Brain microvascular endothelial cell (primary cell): ENCODE measurements around the gene CXCL16.
"Not testable (repeated sequence)": the region's sequence is repeated elsewhere in the genome, so short reads cannot be mapped to it uniquely, and the experiment has no call there.

ENCODE experiments used
- DNase-seq: peaks from one replicate; pipeline ENCODE4 v3.0.0-alpha.2; 2020
- H3K27ac ChIP-seq: fragments of 250-450 bp; sonication (Bioruptor Pico); 2 replicates; pipeline ENCODE4 v1.5.1; 2020; ENCODE audit warnings: mild to moderate bottlenecking, moderate library complexity
- H3K27me3 ChIP-seq: fragments of 250-450 bp; sonication (Bioruptor Pico); replicated peaks from 2 replicates; pipeline ENCODE4 v1.5.1; 2020; ENCODE audit warnings: mild to moderate bottlenecking
- H3K36me3 ChIP-seq: fragments of 250-450 bp; sonication (Bioruptor Pico); replicated peaks from 2 replicates; pipeline ENCODE4 v1.5.1; 2020; ENCODE audit warnings: mild to moderate bottlenecking
- H3K4me3 ChIP-seq: 2 replicates; pipeline ENCODE4 v1.5.1; 2011; ENCODE audit warnings: low read depth, mild to moderate bottlenecking, control low read depth, low read length, moderate library complexity
- in situ Hi-C: cut with HindIII; loops from 2 replicates; pipeline ENCODE4 v1.10.0; 2017; ENCODE audit warnings: low sequenced_read_pairs, low pct_ligation_motif_present
- TF ChIP-seq, protein P1 (sequence below): IDR thresholded peaks from 2 replicates; pipeline ENCODE4 v1.5.1; 2011; ENCODE audit warnings: low read depth, mild to moderate bottlenecking, moderate library complexity, low read length, control low read depth, inconsistent platforms; ENCODE audit errors: missing control alignments

Gene CXCL16

GRCh38 chr17:4718276-4718675, 21.5 kb downstream of the CXCL16 start:
- no peak overlapping the region for H3K27ac ChIP-seq
- TF ChIP-seq, protein P1, sequence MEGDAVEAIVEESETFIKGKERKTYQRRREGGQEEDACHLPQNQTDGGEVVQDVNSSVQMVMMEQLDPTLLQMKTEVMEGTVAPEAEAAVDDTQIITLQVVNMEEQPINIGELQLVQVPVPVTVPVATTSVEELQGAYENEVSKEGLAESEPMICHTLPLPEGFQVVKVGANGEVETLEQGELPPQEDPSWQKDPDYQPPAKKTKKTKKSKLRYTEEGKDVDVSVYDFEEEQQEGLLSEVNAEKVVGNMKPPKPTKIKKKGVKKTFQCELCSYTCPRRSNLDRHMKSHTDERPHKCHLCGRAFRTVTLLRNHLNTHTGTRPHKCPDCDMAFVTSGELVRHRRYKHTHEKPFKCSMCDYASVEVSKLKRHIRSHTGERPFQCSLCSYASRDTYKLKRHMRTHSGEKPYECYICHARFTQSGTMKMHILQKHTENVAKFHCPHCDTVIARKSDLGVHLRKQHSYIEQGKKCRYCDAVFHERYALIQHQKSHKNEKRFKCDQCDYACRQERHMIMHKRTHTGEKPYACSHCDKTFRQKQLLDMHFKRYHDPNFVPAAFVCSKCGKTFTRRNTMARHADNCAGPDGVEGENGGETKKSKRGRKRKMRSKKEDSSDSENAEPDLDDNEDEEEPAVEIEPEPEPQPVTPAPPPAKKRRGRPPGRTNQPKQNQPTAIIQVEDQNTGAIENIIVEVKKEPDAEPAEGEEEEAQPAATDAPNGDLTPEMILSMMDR = no peak
- no peak for DNase-seq
- no peak overlapping the region for H3K4me3 ChIP-seq
- no peaks in the 10 kb centered on the region for H3K27me3 ChIP-seq
- in situ Hi-C loops = no loop called here
- no peaks in the 10 kb centered on the region for H3K36me3 ChIP-seq

DNA sequence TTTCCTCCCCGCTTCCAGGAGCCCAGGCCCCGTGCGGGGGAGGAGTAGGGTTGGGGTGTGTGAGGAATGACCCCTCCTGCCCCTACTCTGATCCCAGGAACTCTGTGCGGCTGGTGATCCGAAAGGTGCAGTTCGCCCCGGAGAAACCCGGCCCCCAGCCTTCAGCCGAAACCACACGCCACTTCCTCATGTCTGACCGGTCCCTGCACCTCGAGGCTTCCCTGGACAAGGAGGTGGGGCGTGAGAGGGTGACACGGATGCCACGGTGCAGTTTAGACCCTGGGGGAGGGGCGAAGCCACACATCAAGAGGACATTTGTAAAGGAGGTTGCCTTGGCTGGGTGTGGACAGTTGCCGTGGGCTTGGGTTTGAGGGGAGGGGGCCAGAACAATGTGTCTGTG, 21.9 kb downstream of the CXCL16 start:
- DNase-seq = no peak
- in situ Hi-C loops = no loop called here

GRCh38 chr17:4716081-4716480, 23.6 kb downstream of the CXCL16 start:
- in situ Hi-C loops = no loop called here

More for the DNA sequence above, 21.9 kb downstream of the CXCL16 start:
- H3K36me3 ChIP-seq = no peaks in the 10 kb centered on the region
- H3K27ac ChIP-seq = no peak overlapping the region
- H3K4me3 ChIP-seq = no peak overlapping the region
- TF ChIP-seq, protein P1 = no peak
- no peaks in the 10 kb centered on the region for H3K27me3 ChIP-seq

GRCh38 chr17:4715063-4715744, 24.5 kb downstream of the CXCL16 start:
- in situ Hi-C loops = no loop called here
- no peak overlapping the region for H3K4me3 ChIP-seq
- no peaks in the 10 kb centered on the region for H3K27me3 ChIP-seq
- H3K27ac ChIP-seq = no peak overlapping the region
- no peaks in the 10 kb centered on the region for H3K36me3 ChIP-seq
- no peak for DNase-seq
- TF ChIP-seq, protein P1 = no peak

More at GRCh38 chr17:4716081-4716480, 23.6 kb downstream of the CXCL16 start:
- Histone ChIP-seq H3K27me3 (no peaks in the 10 kb centered on the region), H3K27ac (no peak overlapping the region), H3K4me3 (no peak overlapping the region), H3K36me3 (no peaks in the 10 kb centered on the region)
- TF ChIP-seq, protein P1 = no peak
- DNase-seq = no peak

DNA sequence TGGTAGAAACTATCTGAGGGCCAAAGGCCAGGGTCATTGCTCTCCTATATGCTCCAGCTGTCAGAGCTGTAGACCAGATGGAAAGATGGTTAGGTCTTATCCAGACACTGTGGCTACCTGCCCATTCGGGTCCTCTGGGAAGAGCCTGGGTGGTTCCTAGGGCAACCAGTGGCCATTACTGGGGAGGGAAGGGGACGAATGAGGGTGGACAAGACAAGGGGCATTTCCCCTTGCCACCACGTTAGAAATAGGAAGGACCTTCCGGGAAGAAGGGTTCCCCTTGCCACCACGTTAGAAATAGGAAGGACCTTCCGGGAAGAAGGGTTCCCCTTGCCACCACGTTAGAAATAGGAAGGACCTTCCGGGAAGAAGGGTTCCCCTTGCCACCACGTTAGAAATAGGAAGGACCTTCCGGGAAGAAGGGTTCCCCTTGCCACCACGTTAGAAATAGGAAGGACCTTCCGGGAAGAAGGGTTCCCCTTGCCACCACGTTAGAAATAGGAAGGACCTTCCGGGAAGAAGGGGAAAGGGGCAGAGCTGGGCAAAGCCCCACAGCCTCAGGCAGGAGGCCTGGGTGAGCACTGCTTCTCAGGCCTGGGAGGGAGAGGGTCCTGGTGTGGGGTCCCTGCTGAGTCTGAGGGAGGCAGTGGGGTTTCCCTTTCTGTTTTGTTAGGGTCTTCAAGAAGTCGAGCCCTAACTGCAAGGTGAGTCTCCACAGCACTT, 25.2 kb downstream of the CXCL16 start:
- H3K36me3 ChIP-seq, H3K27me3 ChIP-seq, H3K27ac ChIP-seq, DNase-seq, H3K4me3 ChIP-seq, in situ Hi-C loops: not testable (repeated sequence)

DNA sequence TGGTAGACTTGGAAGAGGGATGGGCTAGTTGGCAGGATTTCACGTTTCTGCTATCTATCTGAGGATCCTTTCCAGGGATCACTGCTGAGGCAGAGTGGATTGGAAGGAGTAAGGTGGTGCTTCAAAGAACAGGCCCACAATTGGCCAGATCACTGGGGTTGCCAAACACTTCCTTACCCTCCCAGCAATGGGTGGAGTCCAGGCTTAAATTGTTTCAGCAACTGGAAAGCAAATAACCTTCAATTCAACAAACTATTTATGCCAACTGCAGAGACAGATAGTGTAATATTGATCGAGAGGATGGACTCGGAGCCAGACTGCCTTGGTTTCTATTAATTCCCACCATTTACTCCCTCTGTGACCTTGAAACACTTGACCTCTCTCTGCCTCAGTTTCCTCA, 27.2 kb downstream of the CXCL16 start:
- in situ Hi-C loops = no loop called here

More for the DNA sequence above, 27.2 kb downstream of the CXCL16 start:
- TF ChIP-seq, protein P1 = no peak
- Histone ChIP-seq H3K36me3 (no peaks in the 10 kb centered on the region), H3K27me3 (no peaks in the 10 kb centered on the region), H3K27ac (no peak overlapping the region), H3K4me3 (no peak overlapping the region)
- DNase-seq = no peak
